Measurements from ENCODE around the gene MLIP. TPM values are rescaled to one million over a fixed set of nuclear protein-coding genes. Genes with fewer than 3 reads are reported as not detected.

The MLIP gene
- total RNA-seq, 1 donor from 2014 or later: not detected

DNA sequence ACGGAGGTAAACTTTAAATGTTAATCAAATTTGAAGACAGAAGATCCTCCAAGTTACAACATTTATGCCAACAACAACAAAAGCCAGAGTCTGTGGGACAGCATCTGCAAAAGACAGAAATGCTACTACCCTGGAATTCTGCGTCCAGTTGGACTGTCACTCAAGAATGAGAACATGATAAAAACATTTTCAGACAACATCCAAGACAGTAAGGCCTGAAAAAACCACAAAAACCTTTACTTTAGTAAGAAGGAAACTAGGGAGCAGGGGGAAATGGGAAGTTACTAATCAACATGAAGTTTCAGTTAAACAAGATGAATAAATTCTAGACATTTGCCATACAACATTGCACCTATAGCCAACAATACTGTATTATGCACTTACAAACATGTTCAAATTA is 77.6 kb downstream of the MLIP start:
- Histone ChIP-seq H3K4me1 (no peaks in the 10 kb centered on the region), H3K27me3 (no peaks in the 10 kb centered on the region), H3K4me2 (no peak overlapping the region), H3K79me2 (ENCODE audit: low read depth) (no peaks in the 10 kb centered on the region), H3K4me3 (no peak overlapping the region), H3K9ac (no peak overlapping the region), H3K36me3 (no peaks in the 10 kb centered on the region), H3K9me3 (ENCODE audit: low read depth) (no peaks in the 10 kb centered on the region), H3K27ac (no peak overlapping the region), H3F3A (ENCODE audit: low read depth) (no peaks in the 10 kb centered on the region), H4K20me1 (ENCODE audit: low read depth) (no peaks in the 10 kb centered on the region), H2AFZ (replicated peaks) (no peak overlapping the region)
- H3K27ac Mint-ChIP-seq: no peak overlapping the region
- DNase-seq (ENCODE audit: low spot score): no peak
- H3K9me3 Mint-ChIP-seq: no peaks in the 10 kb centered on the region
- TF ChIP-seq EZH2phosphoT487 (IDR thresholded peaks at IDR 0.05) (no peak), EZH2 (IDR thresholded peaks at IDR 0.05) (no peak)
- TF ChIP-seq, protein P1, sequence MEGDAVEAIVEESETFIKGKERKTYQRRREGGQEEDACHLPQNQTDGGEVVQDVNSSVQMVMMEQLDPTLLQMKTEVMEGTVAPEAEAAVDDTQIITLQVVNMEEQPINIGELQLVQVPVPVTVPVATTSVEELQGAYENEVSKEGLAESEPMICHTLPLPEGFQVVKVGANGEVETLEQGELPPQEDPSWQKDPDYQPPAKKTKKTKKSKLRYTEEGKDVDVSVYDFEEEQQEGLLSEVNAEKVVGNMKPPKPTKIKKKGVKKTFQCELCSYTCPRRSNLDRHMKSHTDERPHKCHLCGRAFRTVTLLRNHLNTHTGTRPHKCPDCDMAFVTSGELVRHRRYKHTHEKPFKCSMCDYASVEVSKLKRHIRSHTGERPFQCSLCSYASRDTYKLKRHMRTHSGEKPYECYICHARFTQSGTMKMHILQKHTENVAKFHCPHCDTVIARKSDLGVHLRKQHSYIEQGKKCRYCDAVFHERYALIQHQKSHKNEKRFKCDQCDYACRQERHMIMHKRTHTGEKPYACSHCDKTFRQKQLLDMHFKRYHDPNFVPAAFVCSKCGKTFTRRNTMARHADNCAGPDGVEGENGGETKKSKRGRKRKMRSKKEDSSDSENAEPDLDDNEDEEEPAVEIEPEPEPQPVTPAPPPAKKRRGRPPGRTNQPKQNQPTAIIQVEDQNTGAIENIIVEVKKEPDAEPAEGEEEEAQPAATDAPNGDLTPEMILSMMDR (IDR thresholded peaks at IDR 0.05): no peak
- H3K36me3 Mint-ChIP-seq: no peaks in the 10 kb centered on the region
- H3K4me1 Mint-ChIP-seq: peaks cover 14% of the 10 kb centered on the region
- H3K27me3 Mint-ChIP-seq (ENCODE audit: insufficient read depth, low read depth): no peaks in the 10 kb centered on the region
- no peak overlapping the region for H3K4me3 Mint-ChIP-seq

DNA sequence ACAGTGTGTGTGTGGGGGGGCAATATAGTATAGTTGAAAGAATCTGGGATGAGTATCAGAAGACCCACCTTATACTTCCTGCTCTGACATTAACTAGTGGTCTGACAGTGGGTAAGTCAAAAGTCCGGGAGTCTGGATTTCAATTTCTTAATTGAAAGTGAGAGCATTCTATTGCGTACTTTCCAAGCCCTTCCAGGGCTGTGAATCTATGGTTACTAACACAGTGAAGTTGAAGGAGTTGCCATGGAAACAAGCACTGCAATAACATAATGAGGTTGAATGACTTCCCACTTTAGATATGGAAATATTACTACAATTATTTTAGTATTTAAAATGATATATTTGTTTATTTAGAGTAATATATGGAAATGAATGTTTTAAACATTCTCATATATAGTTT is 80.2 kb downstream of the MLIP start:
- Histone ChIP-seq H3K4me2 (no peak overlapping the region), H3K9me3 (ENCODE audit: low read depth) (no peaks in the 10 kb centered on the region), H2AFZ (replicated peaks) (no peak overlapping the region), H3K79me2 (ENCODE audit: low read depth) (no peaks in the 10 kb centered on the region), H3K9ac (no peak overlapping the region), H3F3A (ENCODE audit: low read depth) (no peaks in the 10 kb centered on the region), H3K36me3 (no peaks in the 10 kb centered on the region), H3K27me3 (no peaks in the 10 kb centered on the region), H3K27ac (no peak overlapping the region), H4K20me1 (ENCODE audit: low read depth) (no peaks in the 10 kb centered on the region), H3K4me3 (no peak overlapping the region), H3K4me1 (no peaks in the 10 kb centered on the region)
- TF ChIP-seq, protein P1 (IDR thresholded peaks at IDR 0.05): no peak
- TF ChIP-seq EZH2 (IDR thresholded peaks at IDR 0.05) (no peak), EZH2phosphoT487 (IDR thresholded peaks at IDR 0.05) (no peak)
- Mint-ChIP-seq H3K9me3 (no peaks in the 10 kb centered on the region), H3K4me1 (peaks cover 18% of the 10 kb centered on the region), H3K27me3 (ENCODE audit: insufficient read depth, low read depth) (no peaks in the 10 kb centered on the region), H3K4me3 (no peak overlapping the region), H3K27ac (no peak overlapping the region), H3K36me3 (no peaks in the 10 kb centered on the region)
- no peak for DNase-seq (ENCODE audit: low spot score)

GRCh38 chr6:54192993-54193392 is 81.8 kb downstream of the MLIP start:
- TF ChIP-seq, protein P1 (IDR thresholded peaks at IDR 0.05): no peak
- TF ChIP-seq EZH2 (IDR thresholded peaks at IDR 0.05) (no peak), EZH2phosphoT487 (IDR thresholded peaks at IDR 0.05) (no peak)
- no peak for DNase-seq (ENCODE audit: low spot score)
- no peak overlapping the region for H3K4me2 ChIP-seq
- no peaks in the 10 kb centered on the region for H3K9me3 Mint-ChIP-seq
- peaks cover 18% of the 10 kb centered on the region for H3K4me1 Mint-ChIP-seq
- H3K9me3 ChIP-seq (ENCODE audit: low read depth): no peaks in the 10 kb centered on the region
- H3K36me3 ChIP-seq: no peaks in the 10 kb centered on the region
- no peaks in the 10 kb centered on the region for H4K20me1 ChIP-seq (ENCODE audit: low read depth)
- no peak overlapping the region for H3K27ac ChIP-seq
- H3F3A ChIP-seq (ENCODE audit: low read depth): no peaks in the 10 kb centered on the region
- no peaks in the 10 kb centered on the region for H3K36me3 Mint-ChIP-seq
- no peaks in the 10 kb centered on the region for H3K27me3 Mint-ChIP-seq (ENCODE audit: insufficient read depth, low read depth)
- H3K9ac ChIP-seq: no peak overlapping the region
- H3K4me1 ChIP-seq: no peaks in the 10 kb centered on the region
- no peaks in the 10 kb centered on the region for H3K27me3 ChIP-seq
- peak overlapping the region; percentile 59 for H2AFZ ChIP-seq (replicated peaks)
- H3K4me3 Mint-ChIP-seq: no peak overlapping the region
- no peaks in the 10 kb centered on the region for H3K79me2 ChIP-seq (ENCODE audit: low read depth)
- no peak overlapping the region for H3K27ac Mint-ChIP-seq
- H3K4me3 ChIP-seq: no peak overlapping the region

Data from neural progenitor cell (in vitro differentiated cells).